Epidermal melanocyte (primary cell): ENCODE data around the gene ISG20L2.

Experiments used
- DNase-seq: peaks from one replicate; pipeline ENCODE4 v3.0.0; 2011; ENCODE audit warnings: low spot score; ENCODE audit not compliant: insufficient read length

Gene ISG20L2

GRCh38 chr1:156690675-156691036 lies 37.9 kb downstream of the ISG20L2 start:
- DNase-seq = no peak

GRCh38 chr1:156689953-156690674 lies 38.5 kb downstream of the ISG20L2 start:
- DNase-seq = no peak

- peak; percentile 82 for DNase-seq
These were observed 39.3 kb downstream of the ISG20L2 start for GRCh38 chr1:156689035-156689952.

DNA sequence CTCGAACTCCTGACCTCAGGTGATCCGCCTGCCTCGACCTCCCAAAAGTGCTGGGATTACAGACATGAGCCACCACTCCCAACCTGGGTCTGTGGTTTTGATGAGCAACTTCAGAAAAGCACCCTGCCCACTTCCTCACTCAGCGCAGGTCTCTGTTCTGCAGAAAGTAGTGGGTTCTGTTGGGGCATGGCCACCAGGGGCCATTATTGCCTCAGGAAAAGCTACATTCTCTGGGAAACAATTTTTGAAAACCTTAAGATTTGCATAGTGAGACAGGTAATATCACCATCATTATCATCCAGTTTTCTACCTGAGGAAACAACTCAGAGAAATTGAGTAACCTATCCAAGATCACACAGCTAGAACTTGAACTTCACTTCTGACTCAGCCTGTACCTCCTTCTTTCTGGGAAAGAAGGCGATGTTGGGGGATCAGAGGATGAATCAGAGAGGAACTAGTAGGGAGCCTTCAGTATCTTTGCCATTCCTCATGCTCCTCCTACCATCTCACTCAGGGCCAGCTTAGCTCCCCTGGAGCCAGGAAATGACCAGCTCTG lies 44.3 kb downstream of the ISG20L2 start:
- no peak for DNase-seq

- no peak for DNase-seq
These were observed 46.2 kb downstream of the ISG20L2 start for GRCh38 chr1:156682166-156682890.

DNA sequence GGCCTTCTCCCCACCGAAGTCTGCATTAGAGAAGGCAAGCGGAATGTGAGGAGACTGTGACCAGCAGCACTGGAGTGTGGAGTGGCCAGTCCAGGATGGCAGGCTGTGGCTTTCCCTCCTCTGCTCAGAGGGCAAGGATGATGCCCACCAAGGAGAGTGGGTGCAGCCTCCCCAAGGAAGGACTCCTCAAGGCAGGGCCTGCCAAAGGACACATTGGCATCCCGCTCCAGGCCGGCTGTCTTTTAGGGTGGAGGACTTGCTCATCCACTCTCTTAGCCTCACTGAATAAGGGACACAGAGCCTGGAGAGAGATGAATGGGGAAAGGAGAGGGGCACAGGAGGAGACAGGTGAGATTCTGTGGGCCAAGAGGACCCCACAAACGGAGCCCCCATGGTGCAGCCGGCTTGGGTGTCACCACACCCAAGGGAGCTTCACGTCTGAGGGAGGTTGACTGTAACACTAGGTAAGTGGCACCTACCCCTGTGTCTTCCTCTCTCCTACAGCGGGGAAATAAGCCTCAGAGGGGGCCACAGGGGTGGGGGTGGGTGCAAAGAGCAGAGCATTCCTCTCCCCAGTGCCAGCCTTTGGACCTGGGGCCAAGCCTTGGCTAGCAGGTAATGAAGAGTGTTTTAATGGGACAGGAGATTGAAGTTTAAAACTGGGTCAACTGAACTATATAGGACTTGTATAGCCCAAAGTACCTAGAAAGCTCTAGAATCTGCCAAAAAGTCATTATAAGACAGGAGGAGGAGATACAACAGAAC lies 47.2 kb downstream of the ISG20L2 start:
- no peak for DNase-seq

GRCh38 chr1:156680056-156680455 lies 48.5 kb downstream of the ISG20L2 start:
- no peak for DNase-seq

- peak; percentile 87 for DNase-seq
These were observed 50.7 kb downstream of the ISG20L2 start for GRCh38 chr1:156677616-156678596.

DNA sequence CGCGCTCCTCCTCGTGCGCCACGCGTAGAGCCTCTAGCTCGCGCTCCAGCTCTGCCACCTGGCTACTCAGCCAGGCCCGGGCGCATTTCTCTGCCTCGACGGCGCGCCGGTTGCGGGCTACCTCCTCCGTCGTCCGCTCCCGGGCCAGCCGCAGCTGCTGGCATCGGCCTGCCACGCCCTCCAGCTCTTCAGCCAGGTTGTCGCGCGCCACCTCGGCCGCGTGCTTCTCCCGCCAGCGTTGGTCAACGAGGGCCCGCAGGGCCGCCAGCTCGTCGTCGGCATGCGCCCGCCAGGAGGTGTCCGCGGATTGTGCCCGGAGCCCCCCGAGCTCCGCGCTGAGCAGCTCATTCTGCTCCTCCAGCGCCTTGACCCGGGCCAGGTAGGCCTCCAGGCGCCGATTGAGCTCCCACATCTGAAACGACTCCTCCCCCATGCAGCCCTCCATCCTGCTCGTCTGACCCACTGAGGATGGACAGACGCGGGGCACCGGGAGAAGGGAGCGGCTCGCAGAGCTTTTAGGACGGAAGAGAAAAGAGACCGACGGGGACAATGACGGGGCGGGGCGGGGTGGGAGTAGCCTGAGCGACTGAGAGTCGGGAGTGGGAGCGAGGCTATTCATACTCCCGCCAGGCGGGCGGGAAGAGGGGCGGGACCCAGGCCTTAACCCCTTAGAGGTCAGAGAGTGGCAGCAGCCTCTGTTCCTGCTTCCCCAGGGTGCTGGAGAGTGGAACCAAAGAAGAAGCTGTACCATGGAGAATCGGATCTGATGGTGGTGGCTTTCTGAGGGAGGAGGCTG lies 51.5 kb downstream of the ISG20L2 start, which contains the start of gene NES:
NES (minus strand) TSS at position 588 of the 796 bp plus-strand sequence; CDS start at position 445, 143 bp downstream.
- DNase-seq = peak; percentile 86

DNA sequence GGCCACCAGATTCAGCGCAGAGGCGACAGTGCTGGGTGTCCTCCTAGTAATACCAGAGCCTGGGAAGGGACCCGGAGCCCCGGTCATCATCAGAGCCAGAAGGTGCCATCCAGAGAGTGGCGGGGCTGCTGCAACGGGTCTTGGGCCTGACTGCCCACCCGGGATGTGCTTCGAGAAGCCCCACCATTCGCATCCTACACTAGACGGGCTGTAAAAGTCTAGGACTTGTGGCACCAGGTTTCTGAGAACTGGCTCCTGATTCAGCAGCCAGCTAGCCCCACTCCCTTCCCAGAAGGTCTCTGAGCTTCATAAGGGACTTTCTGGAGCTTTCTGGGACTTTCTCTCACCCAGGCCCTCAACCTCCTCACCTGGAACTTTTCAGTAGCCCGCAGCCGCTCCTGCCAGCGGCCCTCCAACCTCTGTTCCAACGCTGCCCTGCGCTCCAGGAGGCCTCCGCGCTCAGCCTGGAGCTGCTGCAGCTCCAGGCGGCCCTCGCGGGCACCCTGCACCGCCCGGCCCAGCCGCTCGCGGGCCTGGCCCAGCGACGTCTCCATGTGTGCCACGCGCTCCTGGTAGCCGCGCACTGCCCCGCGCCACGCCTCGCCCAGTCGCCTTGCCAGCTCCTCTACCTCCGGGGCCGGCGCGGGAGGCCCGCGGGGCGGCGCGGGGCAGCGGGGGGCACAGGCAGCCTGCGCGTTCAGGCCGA lies 52.3 kb downstream of the ISG20L2 start:
- DNase-seq = no peak

DNA sequence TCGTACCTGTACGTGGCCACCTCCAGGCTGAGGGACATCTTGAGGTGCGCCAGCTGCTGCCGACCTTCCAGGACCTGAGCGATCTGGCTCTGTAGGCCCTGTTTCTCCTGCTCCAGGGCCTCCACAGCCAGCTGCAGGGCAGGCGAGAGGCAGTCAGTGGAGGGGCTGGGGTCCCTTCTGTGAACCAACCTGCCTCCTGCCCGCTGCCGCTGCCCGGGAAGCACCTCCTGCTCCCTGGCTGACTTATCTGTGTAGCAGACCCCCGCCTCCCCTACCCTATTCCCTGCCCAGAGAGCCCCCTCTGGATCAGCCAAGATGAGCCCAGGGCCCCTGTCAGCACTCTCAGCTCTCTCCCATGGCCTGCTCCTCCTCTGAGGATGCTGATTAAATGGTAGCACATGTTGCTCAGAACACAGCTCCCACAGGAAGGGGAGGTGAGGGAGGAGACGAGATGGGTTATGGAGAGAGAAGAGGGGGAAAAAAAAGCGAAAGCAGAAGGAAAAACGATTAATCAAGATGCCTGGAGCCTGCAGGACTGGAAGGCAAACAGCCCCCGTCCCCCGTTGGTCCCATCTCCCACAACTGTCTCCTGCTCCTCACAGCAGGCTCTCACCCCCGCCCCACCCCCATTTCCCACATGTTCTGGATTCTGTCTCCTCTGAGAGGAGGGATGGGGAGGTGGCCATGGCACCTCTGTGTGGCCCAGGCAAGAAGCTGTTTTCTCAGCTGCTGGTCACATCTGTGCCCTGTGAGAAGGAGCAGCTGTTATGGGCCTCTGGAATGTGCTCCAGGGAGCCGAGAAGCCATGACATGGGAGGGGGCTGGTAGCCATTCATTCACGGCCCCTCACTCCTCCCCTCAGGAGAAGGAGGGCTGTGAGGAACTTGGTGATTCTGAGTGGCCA lies 53.1 kb downstream of the ISG20L2 start:
- no peak for DNase-seq

DNA sequence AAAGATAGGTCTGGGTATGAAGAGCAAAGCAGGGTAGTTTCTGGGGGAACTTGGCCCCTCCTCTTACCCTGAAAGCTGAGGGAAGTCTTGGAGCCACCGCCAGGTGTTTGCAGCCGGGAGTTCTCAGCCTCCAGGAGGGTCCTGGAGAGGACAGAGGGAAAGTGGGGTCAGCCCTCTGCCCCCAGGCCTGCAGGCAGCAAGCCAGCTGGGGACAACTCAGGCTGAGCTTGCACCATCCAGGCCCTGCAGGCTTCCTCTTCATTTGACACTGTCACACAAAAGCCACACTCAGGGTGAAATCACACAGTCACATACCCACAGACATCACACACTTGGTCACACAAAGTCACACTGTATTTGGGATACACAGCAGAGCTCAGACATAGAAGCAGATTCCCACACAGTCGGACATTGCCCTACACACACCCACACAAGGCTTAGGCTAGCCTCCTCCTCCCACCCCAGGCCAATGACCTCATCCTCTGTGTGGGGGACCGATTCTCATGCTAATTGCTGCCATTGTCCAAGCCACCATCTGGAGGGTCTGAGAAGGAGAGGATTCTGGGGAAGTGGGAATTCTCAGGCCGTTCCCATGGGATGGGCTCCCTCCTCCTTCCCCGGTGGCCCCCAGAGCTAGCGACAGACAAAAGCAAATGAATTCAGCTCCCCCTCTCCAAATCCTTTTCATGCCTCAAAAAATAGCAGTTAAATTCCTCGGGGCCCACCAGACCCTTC lies 55.0 kb downstream of the ISG20L2 start:
- no peak for DNase-seq
